Stimulated activated CD8-positive, alpha-beta memory T cell treated with anti-CD3 and anti-CD28 coated beads, Interleukin-7, amount 100 ng/mL, for 24 hours (primary cell): Measurements from ENCODE around the gene UBXN2A.

Source experiments
- DNase-seq: peaks from one replicate; pipeline ENCODE4 v3.0.0-alpha.2; 2020; ENCODE audit warnings: low read depth

The UBXN2A gene

GRCh38 chr2:23939987-23940717 lies at the start of gene UBXN2A:
Gene UBXN2A, plus strand, starts transcription at chr2:23940463. Its CDS starts 17,852 bp downstream, at chr2:23958315.
- no peak for DNase-seq

GRCh38 chr2:23900133-23900532 lies 40.1 kb upstream of the UBXN2A start:
- DNase-seq: no peak

- no peak for DNase-seq
These were observed 39.5 kb upstream of the UBXN2A start for GRCh38 chr2:23900541-23901322.

GRCh38 chr2:23901966-23902846 lies 38.1 kb upstream of the UBXN2A start:
- no peak for DNase-seq

- no peak for DNase-seq
These were observed 37.2 kb upstream of the UBXN2A start for GRCh38 chr2:23903034-23903433.

- no peak for DNase-seq
These were observed 36.0 kb upstream of the UBXN2A start for GRCh38 chr2:23904215-23904614.

GRCh38 chr2:23904692-23905091 lies 35.6 kb upstream of the UBXN2A start:
- no peak for DNase-seq

- DNase-seq: no peak
These were observed 35.1 kb upstream of the UBXN2A start for GRCh38 chr2:23905155-23905554.

- no peak for DNase-seq
These were observed 28.2 kb upstream of the UBXN2A start for GRCh38 chr2:23912054-23912453.

- DNase-seq: no peak
These were observed 24.9 kb upstream of the UBXN2A start for GRCh38 chr2:23915327-23915726.

- DNase-seq: no peak
These were observed 23.4 kb upstream of the UBXN2A start for GRCh38 chr2:23916727-23917405.

- DNase-seq: no peak
These were observed 21.3 kb upstream of the UBXN2A start for GRCh38 chr2:23918837-23919489.

- DNase-seq: no peak
These were observed 15.5 kb upstream of the UBXN2A start for GRCh38 chr2:23924589-23925359.

- DNase-seq: no peak
These were observed 14.5 kb upstream of the UBXN2A start for GRCh38 chr2:23925702-23926289.

GRCh38 chr2:23926290-23926749 lies 13.9 kb upstream of the UBXN2A start:
- DNase-seq: no peak

- peak; percentile 82 for DNase-seq
These were observed 13.3 kb upstream of the UBXN2A start, which contains the start of gene ATAD2B for GRCh38 chr2:23926750-23927571. Gene ATAD2B, minus strand, starts transcription at chr2:23927123. Its CDS starts 353 bp downstream, at chr2:23926770.

- no peak for DNase-seq
These were observed 6.0 kb upstream of the UBXN2A start for GRCh38 chr2:23934259-23934658.

- DNase-seq: no peak
These were observed 706 bp downstream of the UBXN2A start for GRCh38 chr2:23940718-23941620.
